Fibroblast of mammary gland (primary cell): Measurements from ENCODE around the gene RPL37.
"Not testable (repeated sequence)": the region's sequence is repeated elsewhere in the genome, so short reads cannot be mapped to it uniquely, and the experiment has no call there.

Experiments used
- DNase-seq: peaks from one replicate; pipeline ENCODE4 v3.0.0-alpha.2; 2010; ENCODE audit warnings: low read depth
- H3K4me3 ChIP-seq: 2 replicates; pipeline ENCODE4 v1.5.1; 2011; ENCODE audit warnings: low read depth, mild to moderate bottlenecking, low read length, moderate library complexity; ENCODE audit not compliant: control insufficient read depth
- CTCF ChIP-seq: conservative IDR thresholded peaks from 2 replicates; pipeline ENCODE4 v1.5.1; 2011; ENCODE audit warnings: low read depth, low read length, inconsistent platforms; ENCODE audit not compliant: control insufficient read depth, insufficient read depth

Gene RPL37

GRCh38 chr5:40828021-40828631 lies 6.9 kb downstream of the RPL37 start:
- no peak for TF ChIP-seq CTCF
- DNase-seq = no peak
- no peak overlapping the region for H3K4me3 ChIP-seq

- TF ChIP-seq CTCF = no peak
- no peak for DNase-seq
- H3K4me3 ChIP-seq = no peak overlapping the region
Measured at GRCh38 chr5:40827188-40827977, 7.6 kb downstream of the RPL37 start.

- DNase-seq = no peak
- TF ChIP-seq CTCF = no peak
- H3K4me3 ChIP-seq = no peak overlapping the region
Measured at GRCh38 chr5:40826489-40827187, 8.4 kb downstream of the RPL37 start.

GRCh38 chr5:40825461-40826043 lies 9.5 kb downstream of the RPL37 start:
- not testable (repeated sequence) for DNase-seq

GRCh38 chr5:40823459-40823858 lies 11.6 kb downstream of the RPL37 start:
- DNase-seq = no peak
- TF ChIP-seq CTCF = no peak
- no peak overlapping the region for H3K4me3 ChIP-seq

More at GRCh38 chr5:40825461-40826043, 9.5 kb downstream of the RPL37 start:
- H3K4me3 ChIP-seq = not testable (repeated sequence)

- no peak for DNase-seq
- no peak for TF ChIP-seq CTCF
Measured at GRCh38 chr5:40813698-40814281, 21.2 kb downstream of the RPL37 start.

More at GRCh38 chr5:40813698-40814281, 21.2 kb downstream of the RPL37 start:
- no peak overlapping the region for H3K4me3 ChIP-seq
